ENCODE measurements around the gene NME4. TPM values are rescaled to one million over a fixed set of nuclear protein-coding genes. Genes with fewer than 3 reads are reported as not detected.
"Not testable (repeated sequence)": the region's sequence is repeated elsewhere in the genome, so short reads cannot be mapped to it uniquely, and the experiment has no call there.

Gene NME4
- total RNA-seq, 2 experiments from 2014 or later: 25.0 TPM

GRCh38 chr16:361341-361871 is 35.6 kb upstream of the NME4 start:
- CTCF ChIA-PET (ENCODE audit: unreplicated experiment): no interaction called here
- Histone ChIP-seq H3K79me2 (ENCODE audit: insufficient read depth, low read depth, low read length) (no peaks in the 10 kb centered on the region), H3K9me2 (ENCODE audit: insufficient read depth, low read length) (no peaks in the 10 kb centered on the region), H3K4me3 (ENCODE audit: low read depth, low read length, poor library complexity, severe bottlenecking) (no peak overlapping the region), H3K4me2 (ENCODE audit: low read length) (no peak overlapping the region), H3K4me1 (ENCODE audit: insufficient read depth, low read length, poor library complexity, severe bottlenecking) (no peaks in the 10 kb centered on the region), H2AFZ (ENCODE audit: low read length) (no peak overlapping the region), H4K20me1 (ENCODE audit: insufficient read depth, low read length) (no peaks in the 10 kb centered on the region), H3K9me3 (ENCODE audit: low read length) (no peaks in the 10 kb centered on the region), H3K27ac (ENCODE audit: low read depth, low read length, poor library complexity, severe bottlenecking) (no peak overlapping the region), H3K36me3 (ENCODE audit: insufficient read depth, low read length) (peaks cover under 1% of the 10 kb centered on the region; the same call in 1 of the 2 replicates)
- no TSS peak for BruUV-seq (replicated peaks)
- intact Hi-C loops (cut with micrococcal nuclease; ENCODE audit: unreplicated experiment): no loop called here
- TF ChIP-seq EZH2phosphoT487 (IDR thresholded peaks at IDR 0.05; ENCODE audit: borderline replicate concordance, low read depth, low read length) (no peak), CTCF (conservative IDR thresholded peaks at IDR 0.05; ENCODE audit: low read length) (no peak)
- POLR2A ChIA-PET: interaction anchor here (0.6 kb wide), 1 partner anchor 141 kb away, joined by 4 read pairs; no protein-coding TSS in a partner anchor
- no peak for DNase-seq (ENCODE audit: low spot score)

- Histone ChIP-seq H4K20me1 (ENCODE audit: insufficient read depth, low read length) (no peaks in the 10 kb centered on the region), H3K79me2 (ENCODE audit: insufficient read depth, low read depth, low read length) (no peaks in the 10 kb centered on the region), H3K9me2 (ENCODE audit: insufficient read depth, low read length) (no peaks in the 10 kb centered on the region), H3K4me2 (ENCODE audit: low read length) (peak overlapping the region; percentile 17; the same call in 1 of the 2 replicates), H3K27ac (ENCODE audit: low read depth, low read length, poor library complexity, severe bottlenecking) (no peak overlapping the region), H3K4me3 (ENCODE audit: low read depth, low read length, poor library complexity, severe bottlenecking) (no peak overlapping the region), H3K36me3 (ENCODE audit: insufficient read depth, low read length) (peaks cover 6% of the 10 kb centered on the region; the same call in 1 of the 2 replicates), H3K4me1 (ENCODE audit: insufficient read depth, low read length, poor library complexity, severe bottlenecking) (no peaks in the 10 kb centered on the region), H3K9me3 (ENCODE audit: low read length) (no peaks in the 10 kb centered on the region), H2AFZ (ENCODE audit: low read length) (no peak overlapping the region)
- ChIA-PET POLR2A (interaction anchor here (0.6 kb wide), 1 partner anchor 141 kb away, joined by 4 read pairs; no protein-coding TSS in a partner anchor), CTCF (ENCODE audit: unreplicated experiment) (interaction anchor here (1.0 kb wide), 1 partner anchor 9 kb away, joined by 3 read pairs; no protein-coding TSS in a partner anchor)
- peak; percentile 83 for DNase-seq (ENCODE audit: low spot score)
- no TSS peak for BruUV-seq (replicated peaks)
- peak; percentile 85 for TF ChIP-seq CTCF (conservative IDR thresholded peaks at IDR 0.05; ENCODE audit: low read length)
- TF ChIP-seq EZH2phosphoT487 (IDR thresholded peaks at IDR 0.05; ENCODE audit: borderline replicate concordance, low read depth, low read length): no peak
- intact Hi-C loops (cut with micrococcal nuclease; ENCODE audit: unreplicated experiment): loop anchor here (1.0 kb wide), 1 partner anchor 255 kb away; no protein-coding TSS in a partner anchor
These were observed 34.9 kb upstream of the NME4 start for GRCh38 chr16:361872-362701.

GRCh38 chr16:362702-362999 is 34.3 kb upstream of the NME4 start:
- POLR2A ChIA-PET: not testable (repeated sequence)
- CTCF ChIA-PET (ENCODE audit: unreplicated experiment): interaction anchor here (1.0 kb wide), 1 partner anchor 10 kb away, joined by 3 read pairs; no protein-coding TSS in a partner anchor

More at GRCh38 chr16:362702-362999, 34.3 kb upstream of the NME4 start:
- H3K27ac ChIP-seq (ENCODE audit: low read depth, low read length, poor library complexity, severe bottlenecking); H2AFZ ChIP-seq (ENCODE audit: low read length); DNase-seq (ENCODE audit: low spot score); H3K79me2 ChIP-seq (ENCODE audit: insufficient read depth, low read depth, low read length); BruUV-seq (replicated peaks); H4K20me1 ChIP-seq (ENCODE audit: insufficient read depth, low read length); H3K4me2 ChIP-seq (ENCODE audit: low read length); H3K4me1 ChIP-seq (ENCODE audit: insufficient read depth, low read length, poor library complexity, severe bottlenecking); H3K9me3 ChIP-seq (ENCODE audit: low read length); H3K4me3 ChIP-seq (ENCODE audit: low read depth, low read length, poor library complexity, severe bottlenecking); H3K9me2 ChIP-seq (ENCODE audit: insufficient read depth, low read length): not testable (repeated sequence)
- peaks cover 12% of the 10 kb centered on the region for H3K36me3 ChIP-seq (ENCODE audit: insufficient read depth, low read length)
- intact Hi-C loops (cut with micrococcal nuclease; ENCODE audit: unreplicated experiment): loop anchor here (1.0 kb wide), 1 partner anchor 255 kb away; no protein-coding TSS in a partner anchor

All from OCI-LY7 (cell line).